ENCODE results near the gene PDE7B. TPM values are rescaled to one million over a fixed set of nuclear protein-coding genes. Genes with fewer than 3 reads are reported as not detected.

PDE7B gene
- total RNA-seq, 4 donors from 2014 or later: 15.4 to 28.6 (median 18.8) TPM

DNA sequence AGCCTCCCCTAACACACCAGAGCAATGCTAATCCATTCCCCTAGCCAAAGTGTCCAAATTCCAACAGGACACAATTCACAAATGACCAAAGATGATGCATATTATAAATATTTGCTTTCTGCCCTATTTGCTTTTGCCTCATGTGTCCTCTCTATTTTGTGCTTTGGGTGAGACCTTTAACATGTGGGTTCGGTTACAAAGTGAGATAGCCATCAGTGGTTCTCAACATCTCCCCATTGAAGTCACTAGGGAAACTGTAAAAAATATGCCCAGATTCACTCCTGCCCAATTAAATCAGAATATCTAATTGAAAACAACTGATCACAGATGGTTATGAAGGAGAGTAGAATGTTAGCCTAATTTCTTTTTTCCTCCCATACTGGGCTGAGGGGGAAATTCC is 239.4 kb downstream of the PDE7B start:
- Histone ChIP-seq H3K4me1 (no peaks in the 10 kb centered on the region), H3K27ac (no peak overlapping the region), H3K27me3 (no peaks in the 10 kb centered on the region), H3K36me3 (no peaks in the 10 kb centered on the region), H3K9me3 (no peaks in the 10 kb centered on the region), H3K4me3 (no peak overlapping the region)
- DNase-seq: no peak
- intact Hi-C loops (cut with DNase I; ENCODE audit: low total_unique reads): no loop called here
- no peak for TF ChIP-seq POLR2A (IDR thresholded peaks at IDR 0.05)
- no peak for TF ChIP-seq CTCF (IDR thresholded peaks at IDR 0.05)

DNA sequence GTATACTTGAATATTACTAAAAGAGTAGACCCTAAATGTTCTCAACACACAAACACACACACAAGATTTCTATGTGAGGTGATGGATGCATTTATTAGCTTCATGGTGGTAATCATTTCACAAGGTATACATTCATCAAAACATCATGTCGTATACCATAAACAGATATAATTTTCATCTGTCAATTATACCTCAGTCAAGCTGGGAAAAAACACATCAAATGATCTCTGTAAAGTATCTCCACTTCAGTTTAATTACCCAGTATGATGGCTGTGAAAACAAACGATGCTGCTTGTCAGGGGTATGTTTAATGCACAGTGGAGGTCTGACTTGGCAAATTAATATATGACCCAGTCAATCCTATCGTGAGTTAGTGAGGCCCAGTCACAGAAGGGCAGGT is 241.4 kb downstream of the PDE7B start:
- no peaks in the 10 kb centered on the region for H3K27me3 ChIP-seq
- intact Hi-C loops (cut with DNase I; ENCODE audit: low total_unique reads): no loop called here
- no peak for DNase-seq
- no peaks in the 10 kb centered on the region for H3K36me3 ChIP-seq
- no peak for TF ChIP-seq CTCF (IDR thresholded peaks at IDR 0.05)
- TF ChIP-seq POLR2A (IDR thresholded peaks at IDR 0.05): no peak
- peaks cover 0 to 6% of the 10 kb centered on the region in 2 donors for H3K4me1 ChIP-seq
- no peak overlapping the region for H3K4me3 ChIP-seq
- no peaks in the 10 kb centered on the region for H3K9me3 ChIP-seq
- no peak overlapping the region for H3K27ac ChIP-seq

DNA sequence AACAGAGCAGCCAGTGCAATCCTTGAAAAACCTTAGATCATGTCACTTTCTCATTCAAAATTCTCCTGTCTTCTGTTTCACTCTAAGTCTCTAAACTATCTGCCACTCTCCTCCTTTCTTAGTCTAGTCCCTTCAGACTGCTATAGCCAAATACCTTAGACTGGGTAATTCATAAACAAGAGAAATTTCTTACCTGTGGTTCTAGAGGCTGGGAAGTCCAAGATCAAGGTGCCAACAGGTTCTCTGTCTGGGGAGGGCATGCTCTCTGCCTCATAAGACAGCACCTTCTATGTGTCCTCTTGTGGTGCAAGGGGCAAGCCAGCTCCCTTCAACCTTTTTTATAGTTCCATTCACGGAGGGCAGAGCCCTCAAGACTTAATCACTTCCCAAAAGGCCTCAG is 242.3 kb downstream of the PDE7B start:
- Histone ChIP-seq H3K36me3 (no peaks in the 10 kb centered on the region), H3K27me3 (no peaks in the 10 kb centered on the region), H3K4me1 (peaks cover 0 to 6% of the 10 kb centered on the region in 2 donors), H3K4me3 (no peak overlapping the region), H3K9me3 (no peaks in the 10 kb centered on the region), H3K27ac (no peak overlapping the region)
- intact Hi-C loops (cut with DNase I; ENCODE audit: low total_unique reads): no loop called here
- no peak for TF ChIP-seq CTCF (IDR thresholded peaks at IDR 0.05)
- TF ChIP-seq POLR2A (IDR thresholded peaks at IDR 0.05): no peak
- no peak for DNase-seq

- no peaks in the 10 kb centered on the region for H3K36me3 ChIP-seq
- H3K4me3 ChIP-seq: no peak overlapping the region
- TF ChIP-seq CTCF (IDR thresholded peaks at IDR 0.05) (no peak), POLR2A (IDR thresholded peaks at IDR 0.05) (no peak)
- H3K27me3 ChIP-seq: no peaks in the 10 kb centered on the region
- no peak for DNase-seq
- H3K27ac ChIP-seq: peak overlapping the region in 1 of 2 donors; percentile 75
- peaks cover 0 to 6% of the 10 kb centered on the region in 2 donors for H3K4me1 ChIP-seq
- H3K9me3 ChIP-seq: no peaks in the 10 kb centered on the region
- intact Hi-C loops (cut with DNase I; ENCODE audit: low total_unique reads): no loop called here
Observed at GRCh38 chr6:136094812-136095211, 243.3 kb downstream of the PDE7B start.

DNA sequence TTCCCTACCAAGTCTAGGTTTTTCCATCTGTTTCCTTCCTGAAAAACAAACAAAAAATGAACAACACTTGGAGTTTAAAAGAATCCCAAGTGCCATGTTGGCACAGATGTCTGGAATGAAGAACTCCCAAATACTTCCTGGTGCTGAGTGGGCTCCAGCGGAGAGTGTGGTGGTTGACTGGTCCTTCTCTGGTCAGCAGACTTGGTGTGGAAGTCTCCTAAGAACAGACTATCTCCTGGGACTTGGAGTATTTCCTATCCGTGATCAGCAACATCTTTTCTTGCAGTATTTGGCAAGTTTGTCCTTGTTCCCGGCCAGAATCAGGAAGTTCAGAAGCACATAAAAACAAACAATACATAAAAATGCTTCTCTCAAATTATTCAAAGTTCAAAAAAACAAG is 244.5 kb downstream of the PDE7B start:
- Histone ChIP-seq H3K27me3 (no peaks in the 10 kb centered on the region), H3K27ac (peak overlapping the region; percentile 41 to 75), H3K4me1 (peaks cover 2 to 6% of the 10 kb centered on the region in 2 donors), H3K9me3 (no peaks in the 10 kb centered on the region), H3K4me3 (no peak overlapping the region), H3K36me3 (no peaks in the 10 kb centered on the region)
- intact Hi-C loops (cut with DNase I; ENCODE audit: low total_unique reads): no loop called here
- TF ChIP-seq POLR2A (IDR thresholded peaks at IDR 0.05): no peak
- TF ChIP-seq CTCF (IDR thresholded peaks at IDR 0.05): no peak
- peak in 1 of 2 donors; percentile 32 for DNase-seq

All from uterus (tissue), 4 donors.